H1 (cell line): ENCODE measurements around the gene FGF3. TPM values are rescaled to one million over a fixed set of nuclear protein-coding genes. Genes with fewer than 3 reads are reported as not detected.

ENCODE experiments used
- CTCF ChIA-PET: fragments of 300-600 bp; sonication (Branson Sonifier 250); formaldehyde crosslinking; loops from one replicate; lab custom pipeline; 2021; ENCODE audit not compliant: partially characterized antibody; lab: Charles Lee
- POLR2A ChIA-PET: fragments of 300-600 bp; sonication (Branson Sonifier 250); formaldehyde crosslinking; loops from one replicate; lab custom pipeline; 2021; ENCODE audit warnings: inconsistent platforms; ENCODE audit not compliant: partially characterized antibody; lab: Charles Lee
- DNase-seq, 2 experiments: peaks; one replicate each; pipeline versions ENCODE4 v3.0.0 to v3.0.0-alpha.2; 2010 to 2022; ENCODE audit warnings: low spot score in 2 of 2, low read depth in 1 of 2, mixed read lengths in 1 of 2
- FAIRE-seq: peaks from 2 replicates; lab custom pipeline; 2011; peaks lifted over from hg19 to GRCh38; lab: Jason Lieb, UNC
- H2AFZ ChIP-seq: 2 replicates; pipeline ENCODE4 v1.8.1; 2012; ENCODE audit warnings: low read length, inconsistent platforms
- H2AK5ac ChIP-seq: 2 replicates; pipeline ENCODE4 v1.6.1; 2013; ENCODE audit warnings: low read depth, low read length
- H2BK120ac ChIP-seq: replicated peaks from 2 replicates; pipeline ENCODE3; 2013; ENCODE audit warnings: low read depth, low read length, inconsistent platforms
- H2BK12ac ChIP-seq: 2 replicates; pipeline ENCODE4 v1.6.1; 2013; ENCODE audit warnings: low read depth, low read length
- H2BK15ac ChIP-seq: 2 replicates; pipeline ENCODE4 v1.6.1; 2013; ENCODE audit warnings: low read length
- H2BK20ac ChIP-seq: 2 replicates; pipeline ENCODE4 v1.6.1; 2013; ENCODE audit warnings: low read length
- H2BK5ac ChIP-seq: 2 replicates; pipeline ENCODE4 v1.6.1; 2013; ENCODE audit warnings: low read depth, low read length
- H3K14ac ChIP-seq: 2 replicates; pipeline ENCODE4 v1.6.1; 2013; ENCODE audit warnings: inconsistent platforms; ENCODE audit not compliant: insufficient read length
- H3K18ac ChIP-seq: 2 replicates; pipeline ENCODE4 v1.6.1; 2013; ENCODE audit warnings: low read length; ENCODE audit errors: extremely low read depth
- H3K23ac ChIP-seq: 2 replicates; pipeline ENCODE4 v1.6.1; 2013; ENCODE audit warnings: inconsistent platforms; ENCODE audit not compliant: insufficient read length
- H3K23me2 ChIP-seq: 2 replicates; pipeline ENCODE4 v1.6.1; 2013; ENCODE audit warnings: low read depth, low read length
- H3K27ac ChIP-seq: 2 replicates; pipeline ENCODE4 v1.6.1; 2011; ENCODE audit warnings: low read depth, low read length, inconsistent platforms
- H3K27me3 ChIP-seq, 4 experiments: replicated peaks in 1 of 4; 1 replicate in 1 of 4; 2 replicates in 3 of 4; pipeline versions ENCODE4 v1.6.1 to v1.8.1; 2011 to 2013; ENCODE audit warnings: low read length in 3 of 4, mild to moderate bottlenecking in 3 of 4, inconsistent platforms in 2 of 4, mixed read lengths in 2 of 4, moderate library complexity in 1 of 4; ENCODE audit not compliant: control insufficient read depth in 3 of 4, insufficient read depth in 3 of 4; ENCODE audit errors: extremely low read depth in 1 of 4
- H3K36me3 ChIP-seq, 4 experiments: 2 replicates each; pipeline versions ENCODE4 v1.6.1 to v1.8.1; 2011 to 2013; ENCODE audit warnings: mild to moderate bottlenecking in 4 of 4, low read length in 3 of 4, moderate library complexity in 2 of 4, control low read depth in 1 of 4, inconsistent platforms in 1 of 4; ENCODE audit not compliant: insufficient read depth in 4 of 4, control insufficient read depth in 2 of 4
- H3K4ac ChIP-seq: replicated peaks from 2 replicates; pipeline ENCODE3; 2013; ENCODE audit warnings: low read length, low read depth, mixed read lengths, inconsistent platforms; ENCODE audit not compliant: insufficient read length
- H3K4me1 ChIP-seq, 4 experiments: replicated peaks in 1 of 4; 1 replicate in 1 of 4; 2 replicates in 3 of 4; pipeline versions ENCODE4 v1.6.1 to v1.8.1; 2011 to 2013; ENCODE audit warnings: low read length in 3 of 4, inconsistent platforms in 2 of 4, mixed read lengths in 1 of 4; ENCODE audit not compliant: insufficient read depth in 4 of 4, control insufficient read depth in 3 of 4
- H3K4me2 ChIP-seq, 2 experiments: 2 replicates each; pipeline versions ENCODE4 v1.6.1 to v1.8.1; 2011 to 2013; ENCODE audit warnings: low read depth in 2 of 2, low read length in 2 of 2, control low read depth in 1 of 2, inconsistent platforms in 1 of 2, mild to moderate bottlenecking in 1 of 2; ENCODE audit not compliant: insufficient read depth in 1 of 2
- H3K4me3 ChIP-seq, 4 experiments: fragments of 200-600, 300-600 bp in 1 of 4; sonication (generic), shearing (Covaris generic), sonication (Bioruptor Twin) in 1 of 4; 2 replicates each; pipeline versions ENCODE4 v1.5.1 to v1.8.1; 2011 to 2016; ENCODE audit warnings: low read length in 4 of 4, low read depth in 3 of 4, control low read depth in 2 of 4, inconsistent platforms in 2 of 4, mild to moderate bottlenecking in 2 of 4, mixed read lengths in 1 of 4, moderate library complexity in 1 of 4; ENCODE audit not compliant: insufficient read depth in 2 of 4; ENCODE audit errors: extremely low read depth in 1 of 4
- H3K56ac ChIP-seq: replicated peaks from 2 replicates; pipeline ENCODE3; 2013; ENCODE audit warnings: low read depth, mild to moderate bottlenecking, mixed read lengths, low read length, inconsistent platforms; ENCODE audit not compliant: insufficient read length
- H3K79me1 ChIP-seq: 2 replicates; pipeline ENCODE4 v1.6.1; 2013; ENCODE audit warnings: low read depth, low read length, control low read depth
- H3K79me2 ChIP-seq, 2 experiments: 2 replicates each; pipeline versions ENCODE4 v1.6.1 to v1.8.1; 2012 to 2013; ENCODE audit warnings: low read length in 2 of 2, mild to moderate bottlenecking in 2 of 2, inconsistent platforms in 1 of 2; ENCODE audit not compliant: insufficient read depth in 2 of 2, control insufficient read depth in 1 of 2
- H3K9ac ChIP-seq, 4 experiments: replicated peaks in 1 of 4; 1 replicate in 1 of 4; 2 replicates in 3 of 4; pipeline versions ENCODE4 v1.6.1 to v1.8.1; 2011 to 2013; ENCODE audit warnings: low read depth in 3 of 4, low read length in 3 of 4, control low read depth in 2 of 4, mild to moderate bottlenecking in 2 of 4, moderate library complexity in 2 of 4, inconsistent platforms in 1 of 4; ENCODE audit errors: extremely low read depth in 1 of 4
- H3K9me3 ChIP-seq, 2 experiments: 2 replicates each; pipeline versions ENCODE4 v1.6.1 to v1.8.1; 2012 to 2013; ENCODE audit warnings: mild to moderate bottlenecking in 2 of 2, moderate library complexity in 2 of 2, control low read depth in 1 of 2, inconsistent platforms in 1 of 2, low read depth in 1 of 2, low read length in 1 of 2, mixed read lengths in 1 of 2; ENCODE audit not compliant: insufficient read depth in 2 of 2
- H4K20me1 ChIP-seq, 2 experiments: replicated peaks in 1 of 2; 2 replicates each; pipeline versions ENCODE3 to v1.8.1; 2011 to 2013; ENCODE audit warnings: inconsistent platforms in 2 of 2, low read length in 2 of 2, mild to moderate bottlenecking in 1 of 2; ENCODE audit not compliant: insufficient read depth in 2 of 2, control insufficient read depth in 1 of 2
- H4K5ac ChIP-seq: 2 replicates; pipeline ENCODE4 v1.6.1; 2013; ENCODE audit warnings: low read length, low read depth, mixed read lengths, inconsistent platforms; ENCODE audit not compliant: insufficient read length
- H4K8ac ChIP-seq: 2 replicates; pipeline ENCODE4 v1.8.0; 2013; ENCODE audit warnings: mild to moderate bottlenecking, moderate library complexity, low read length, inconsistent platforms; ENCODE audit not compliant: insufficient read depth; ENCODE audit errors: extremely low read depth
- H4K91ac ChIP-seq: replicated peaks from 2 replicates; pipeline ENCODE3; 2013; ENCODE audit warnings: low read length, mixed read lengths, inconsistent platforms; ENCODE audit not compliant: insufficient read length
- KDM1A ChIP-seq: fragments of 200-600, 300-600 bp; sonication (generic); IDR thresholded peaks from 2 replicates; pipeline ENCODE4 v1.7.1; 2016; ENCODE audit warnings: mild to moderate bottlenecking, low read length, borderline replicate concordance
- WGBS, 2 experiments: shearing (Covaris generic) in 1 of 2; methylation state at CpG; one replicate each; pipeline versions ENCODE4 v1.1.6 to v1.1.7; 2013 to 2015; ENCODE audit warnings: low lambda C conversion rate in 2 of 2, mixed read lengths in 2 of 2, inconsistent platforms in 1 of 2, low coverage in 1 of 2, missing lambda C conversion rate in 1 of 2; ENCODE audit not compliant: insufficient replicate concordance in 2 of 2, insufficient coverage in 1 of 2, insufficient read length in 1 of 2; ENCODE audit errors: extremely low coverage in 1 of 2, missing lambda C conversion rate in 1 of 2; 5-methylcytosine and 5-hydroxymethylcytosine counted together
- polyA plus RNA-seq, 7 experiments: library from polyadenylated mRNA; depleted of rRNA in 3 of 7; stranded (reverse) in 5 of 7; unstranded in 2 of 7; fragments of >200 nt in 5 of 7; fragments of 200-250 nt in 2 of 7; gene quantifications; 1 replicate in 5 of 7; 2 replicates in 1 of 7; 4 replicates in 1 of 7; pipeline versions ENCODE4 v1.2.1 to v1.2.3, GENCODE V29; 2011 to 2013; ENCODE audit warnings: missing spikeins in 2 of 7, mixed read lengths in 2 of 7
- total RNA-seq: library from RNA; stranded (reverse); fragmentation: NEBNext Ultra II Directional; extraction: Animal tissue kit (Norgen Biotek cat#: 25700); gene quantifications from 2 replicates; pipeline ENCODE4 v1.2.1, GENCODE V29; 2021
- TF ChIP-seq, protein P1 (sequence below): IDR thresholded peaks from 2 replicates; pipeline ENCODE4 v1.6.1; 2012; ENCODE audit warnings: inconsistent platforms

Gene FGF3
- total and polyA plus RNA-seq, 2 of the 8 experiments (the other 6 are each of a cell fraction or from before 2014, with no cell fraction given), result not detected

DNA sequence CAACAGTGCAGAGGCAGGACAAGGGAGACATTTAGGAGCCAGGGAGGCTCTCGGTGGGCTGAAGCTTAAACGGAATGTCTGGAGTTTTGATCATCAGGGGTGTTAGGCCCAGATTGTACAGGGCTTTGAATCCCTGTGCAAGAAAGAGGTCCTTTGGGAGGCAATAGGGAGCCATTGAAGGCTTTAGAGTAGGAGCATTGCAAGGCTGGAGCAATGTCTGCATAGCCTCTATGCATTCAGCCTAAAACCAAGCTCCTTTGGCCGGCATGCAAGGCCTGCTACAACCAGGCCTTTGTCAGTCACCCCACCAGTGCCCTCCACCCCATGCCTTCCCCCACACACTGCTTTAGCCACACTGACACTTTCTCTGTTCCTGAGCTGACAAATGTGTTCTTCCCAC, 47.4 kb upstream of the FGF3 start:
- ChIA-PET CTCF (interaction anchor here (0.8 to 5.7 kb wide), 5 partner anchors 8 to 148 kb away, joined by 3 to 36 read pairs (median 3); no protein-coding TSS in a partner anchor), POLR2A (interaction anchor here (1.6 kb wide), 1 partner anchor 22 kb away, joined by 3 read pairs; no protein-coding TSS in a partner anchor)
- TF ChIP-seq KDM1A, result peak; percentile 93
- TF ChIP-seq, protein P1, sequence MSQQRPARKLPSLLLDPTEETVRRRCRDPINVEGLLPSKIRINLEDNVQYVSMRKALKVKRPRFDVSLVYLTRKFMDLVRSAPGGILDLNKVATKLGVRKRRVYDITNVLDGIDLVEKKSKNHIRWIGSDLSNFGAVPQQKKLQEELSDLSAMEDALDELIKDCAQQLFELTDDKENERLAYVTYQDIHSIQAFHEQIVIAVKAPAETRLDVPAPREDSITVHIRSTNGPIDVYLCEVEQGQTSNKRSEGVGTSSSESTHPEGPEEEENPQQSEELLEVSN, result no peak
- Histone ChIP-seq H3K4ac (no peak overlapping the region), H3K27ac (no peak overlapping the region), H3K27me3 (peaks cover 0 to 5% (median 1%) of the 10 kb centered on the region in 4 experiments; a peak in 2 of 7 replicates), H3K18ac (no peak overlapping the region), H2BK15ac (no peak overlapping the region), H3K23ac (no peak overlapping the region), H3K23me2 (no peaks in the 10 kb centered on the region), H4K91ac (no peak overlapping the region), H4K5ac (no peak overlapping the region), H3K14ac (no peak overlapping the region), H3K36me3 (no peaks in the 10 kb centered on the region), H2AFZ (no peak overlapping the region), H3K4me2 (no peak overlapping the region), H3K4me3 (no peak overlapping the region), H2BK20ac (no peak overlapping the region), H2BK5ac (no peak overlapping the region), H2AK5ac (no peak overlapping the region), H3K56ac (no peak overlapping the region), H3K79me2 (no peaks in the 10 kb centered on the region), H3K9ac (no peak overlapping the region; a peak in 1 of 7 replicates), H4K8ac (no peak overlapping the region), H4K20me1 (no peaks in the 10 kb centered on the region), H3K79me1 (no peaks in the 10 kb centered on the region), H2BK12ac (peak overlapping the region; percentile 70; the same call in 1 of the 2 replicates), H3K9me3 (0 out of 4 replicates have a peak, but pooled peaks cover 0 to under 1% of the 10 kb centered on the region in 2 experiments), H3K4me1 (peaks cover 0 to 18% (median 9%) of the 10 kb centered on the region in 4 experiments; a peak in 5 of 7 replicates), H2BK120ac (no peak overlapping the region)
- DNase-seq (no peak), FAIRE-seq (no peak)
- 91% methylated on average over 3 of the region's 3 CpGs; no CpG with 5 or more reads in 1 of the 2 experiments for WGBS, 2 experiments
